Esophagus muscularis mucosa (tissue), 3 donors: Measurements from ENCODE around the gene PDE1C.

Experiments
- POLR2A ChIP-seq: fragments of 450-650 bp; IDR thresholded peaks from one replicate; pipeline ENCODE4 v1.6.1; 2017; ENCODE audit warnings: antibody characterized with exemption, moderate library complexity, mild to moderate bottlenecking, low read depth
- TF ChIP-seq, protein P1 (sequence below), 3 experiments: fragments of 200-600 bp in 2 of 3; fragments of 450-650 bp in 1 of 3; sonication (generic) in 2 of 3; IDR thresholded peaks; one replicate each; pipeline ENCODE4 v1.5.1; 2017 to 2019; ENCODE audit warnings: antibody characterized with exemption in 3 of 3, mild to moderate bottlenecking in 2 of 3, moderate library complexity in 1 of 3

GRCh38 chr7:31855530-31855929, 214.7 kb downstream of the PDE1C start:
- TF ChIP-seq POLR2A: no peak
- TF ChIP-seq, protein P1, sequence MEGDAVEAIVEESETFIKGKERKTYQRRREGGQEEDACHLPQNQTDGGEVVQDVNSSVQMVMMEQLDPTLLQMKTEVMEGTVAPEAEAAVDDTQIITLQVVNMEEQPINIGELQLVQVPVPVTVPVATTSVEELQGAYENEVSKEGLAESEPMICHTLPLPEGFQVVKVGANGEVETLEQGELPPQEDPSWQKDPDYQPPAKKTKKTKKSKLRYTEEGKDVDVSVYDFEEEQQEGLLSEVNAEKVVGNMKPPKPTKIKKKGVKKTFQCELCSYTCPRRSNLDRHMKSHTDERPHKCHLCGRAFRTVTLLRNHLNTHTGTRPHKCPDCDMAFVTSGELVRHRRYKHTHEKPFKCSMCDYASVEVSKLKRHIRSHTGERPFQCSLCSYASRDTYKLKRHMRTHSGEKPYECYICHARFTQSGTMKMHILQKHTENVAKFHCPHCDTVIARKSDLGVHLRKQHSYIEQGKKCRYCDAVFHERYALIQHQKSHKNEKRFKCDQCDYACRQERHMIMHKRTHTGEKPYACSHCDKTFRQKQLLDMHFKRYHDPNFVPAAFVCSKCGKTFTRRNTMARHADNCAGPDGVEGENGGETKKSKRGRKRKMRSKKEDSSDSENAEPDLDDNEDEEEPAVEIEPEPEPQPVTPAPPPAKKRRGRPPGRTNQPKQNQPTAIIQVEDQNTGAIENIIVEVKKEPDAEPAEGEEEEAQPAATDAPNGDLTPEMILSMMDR (IDR thresholded peaks at IDR 0.05): no peak
